Gastrocnemius medialis (tissue), 4 donors: Measurements from ENCODE around the gene SLC6A1. TPM values are rescaled to one million over a fixed set of nuclear protein-coding genes. Genes with fewer than 3 reads are reported as not detected.

Source experiments
- ATAC-seq, 2 donors: fragments of 150-250 bp; one replicate each; pipeline ENCODE4 v1.9.1; 2016
- DNase-seq, 2 donors: peaks; one replicate each; pipeline ENCODE4 v3.0.0-alpha.2; 2019
- H3K27ac ChIP-seq, 4 donors: fragments of 200-600 bp; sonication (generic); 1 replicate in 1 of 4; 2 replicates in 3 of 4; pipeline ENCODE4 v1.5.1; 2016 to 2018; ENCODE audit warnings: mild to moderate bottlenecking in 2 of 4, moderate library complexity in 1 of 4
- H3K27me3 ChIP-seq, 3 donors: fragments of 200-600 bp; sonication (generic) in 2 of 3; 1 replicate in 1 of 3; 2 replicates in 2 of 3; pipeline versions ENCODE4 v1.5.1 to v1.6.0; 2016 to 2019; ENCODE audit warnings: mild to moderate bottlenecking in 1 of 3, moderate library complexity in 1 of 3
- H3K36me3 ChIP-seq, 2 donors: fragments of 200-600 bp; sonication (generic) in 1 of 2; one replicate each; pipeline ENCODE4 v1.5.1; 2017 to 2018
- H3K4me1 ChIP-seq, 2 donors: fragments of 200-600 bp; sonication (generic) in 1 of 2; one replicate each; pipeline ENCODE4 v1.5.1; 2016 to 2017; ENCODE audit warnings: mild to moderate bottlenecking in 2 of 2
- H3K4me3 ChIP-seq, 4 donors: fragments of 200-600 bp; sonication (generic) in 3 of 4; 1 replicate in 1 of 4; 2 replicates in 3 of 4; pipeline ENCODE4 v1.5.1; 2016 to 2019; ENCODE audit warnings: mild to moderate bottlenecking in 2 of 4
- H3K9me3 ChIP-seq, 3 donors: fragments of 200-600 bp; sonication (generic) in 2 of 3; 1 replicate in 1 of 3; 2 replicates in 2 of 3; pipeline ENCODE4 v1.5.1; 2016 to 2019
- POLR2A ChIP-seq, 2 donors: fragments of 450-650 bp; IDR thresholded peaks; one replicate each; pipeline ENCODE4 v1.6.1; 2017; ENCODE audit warnings: antibody characterized with exemption in 2 of 2, mild to moderate bottlenecking in 2 of 2, moderate library complexity in 2 of 2
- in situ Hi-C, 4 donors: fragments of 200-750 bp; cut with MboI; loops; one replicate each; pipeline versions ENCODE4 v1.15.0 to v1.8.0; 2017; ENCODE audit warnings: low sequenced_read_pairs in 4 of 4
- intact Hi-C: fragments of 100-400 bp; cut with DNase I; formaldehyde crosslinking; loops from one replicate; pipeline ENCODE4 v1.15.1; 2023; ENCODE audit warnings: low total_unique reads
- total RNA-seq, 4 donors: library from RNA; depleted of rRNA; stranded (reverse); fragments of >200 nt; gene quantifications; one replicate each; pipeline versions ENCODE4 v1.1.0 to v1.2.3, GENCODE V29; 2016
- TF ChIP-seq, protein P1 (sequence below), 5 experiments: fragments of 450-650 bp in 3 of 5; fragments of 200-600 bp in 2 of 5; sonication (generic) in 2 of 5; IDR thresholded peaks in 4 of 5; conservative IDR thresholded peaks in 1 of 5; 1 replicate in 4 of 5; 2 replicates in 1 of 5; pipeline ENCODE4 v1.5.1; 2016 to 2019; ENCODE audit warnings: antibody characterized with exemption in 5 of 5, mild to moderate bottlenecking in 3 of 5, moderate library complexity in 3 of 5

Gene SLC6A1
- total RNA-seq, 4 donors from 2014 or later: 0.23 to 0.36 (median 0.31) TPM

DNA sequence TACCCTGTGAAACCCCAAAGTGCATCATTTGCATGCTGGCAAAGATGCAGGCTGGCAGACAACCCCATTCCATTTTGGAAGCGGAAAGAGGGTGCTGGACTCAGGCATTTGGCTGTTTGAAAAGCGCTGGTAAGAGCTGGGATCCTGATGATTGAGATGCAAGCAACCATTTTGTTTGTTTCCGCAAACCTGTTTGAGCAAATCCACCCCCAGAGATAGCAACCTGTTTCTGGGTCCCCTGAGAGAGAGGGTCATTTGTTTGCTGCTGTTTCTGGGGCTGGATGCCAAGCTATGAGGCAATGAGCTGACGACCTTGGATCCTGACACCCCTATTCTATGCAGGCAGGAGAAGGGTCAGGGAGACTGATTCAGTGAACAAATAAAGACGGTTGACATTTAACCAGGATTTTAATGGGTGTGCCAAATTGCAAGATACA is 9.8 kb downstream of the SLC6A1 start:
- ATAC-seq (no peak), DNase-seq (no peak)
- in situ Hi-C loops (no loop called here), intact Hi-C loops (no loop called here)
- no peak overlapping the region for H3K4me3 ChIP-seq
- H3K4me1 ChIP-seq: no peaks in the 10 kb centered on the region
- peaks cover 2 to 12% (median 5%) of the 10 kb centered on the region in 3 donors for H3K27me3 ChIP-seq
- no peak overlapping the region for H3K27ac ChIP-seq
- H3K9me3 ChIP-seq: no peaks in the 10 kb centered on the region
- no peaks in the 10 kb centered on the region for H3K36me3 ChIP-seq
- no peak for TF ChIP-seq POLR2A (IDR thresholded peaks at IDR 0.05)
- TF ChIP-seq, protein P1, sequence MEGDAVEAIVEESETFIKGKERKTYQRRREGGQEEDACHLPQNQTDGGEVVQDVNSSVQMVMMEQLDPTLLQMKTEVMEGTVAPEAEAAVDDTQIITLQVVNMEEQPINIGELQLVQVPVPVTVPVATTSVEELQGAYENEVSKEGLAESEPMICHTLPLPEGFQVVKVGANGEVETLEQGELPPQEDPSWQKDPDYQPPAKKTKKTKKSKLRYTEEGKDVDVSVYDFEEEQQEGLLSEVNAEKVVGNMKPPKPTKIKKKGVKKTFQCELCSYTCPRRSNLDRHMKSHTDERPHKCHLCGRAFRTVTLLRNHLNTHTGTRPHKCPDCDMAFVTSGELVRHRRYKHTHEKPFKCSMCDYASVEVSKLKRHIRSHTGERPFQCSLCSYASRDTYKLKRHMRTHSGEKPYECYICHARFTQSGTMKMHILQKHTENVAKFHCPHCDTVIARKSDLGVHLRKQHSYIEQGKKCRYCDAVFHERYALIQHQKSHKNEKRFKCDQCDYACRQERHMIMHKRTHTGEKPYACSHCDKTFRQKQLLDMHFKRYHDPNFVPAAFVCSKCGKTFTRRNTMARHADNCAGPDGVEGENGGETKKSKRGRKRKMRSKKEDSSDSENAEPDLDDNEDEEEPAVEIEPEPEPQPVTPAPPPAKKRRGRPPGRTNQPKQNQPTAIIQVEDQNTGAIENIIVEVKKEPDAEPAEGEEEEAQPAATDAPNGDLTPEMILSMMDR (IDR thresholded peaks at IDR 0.05 in 4 of 5, conservative IDR thresholded peaks at IDR 0.05 in 1 of 5): no peak

DNA sequence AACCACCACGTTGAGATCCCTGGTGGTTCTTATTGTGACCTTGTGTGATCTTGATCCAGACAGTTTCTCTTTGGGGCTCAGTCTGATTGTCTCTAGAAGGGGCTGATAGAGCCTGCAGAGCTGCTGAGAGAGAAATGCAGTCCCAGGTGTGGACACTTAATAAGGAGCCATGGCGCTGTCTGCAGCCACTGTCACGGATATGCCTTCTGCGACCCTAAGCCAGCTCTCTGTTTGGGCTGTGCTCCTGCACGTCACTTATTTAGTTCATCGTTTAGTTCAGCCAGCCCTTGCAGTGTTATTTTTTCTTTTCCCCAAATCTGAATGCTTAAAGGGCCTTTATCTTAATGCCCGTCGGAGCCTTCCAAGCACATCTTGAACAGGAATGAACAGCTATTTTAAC is 12.0 kb downstream of the SLC6A1 start:
- in situ Hi-C loops (no loop called here), intact Hi-C loops (no loop called here)
- TF ChIP-seq, protein P1 (IDR thresholded peaks at IDR 0.05 in 4 of 5, conservative IDR thresholded peaks at IDR 0.05 in 1 of 5): no peak
- TF ChIP-seq POLR2A (IDR thresholded peaks at IDR 0.05): no peak
- Histone ChIP-seq H3K27ac (no peak overlapping the region), H3K27me3 (peaks cover 2 to 12% (median 5%) of the 10 kb centered on the region in 3 donors), H3K36me3 (no peaks in the 10 kb centered on the region), H3K4me3 (no peak overlapping the region), H3K9me3 (no peaks in the 10 kb centered on the region), H3K4me1 (no peaks in the 10 kb centered on the region)
- DNase-seq: no peak
- ATAC-seq: no peak

DNA sequence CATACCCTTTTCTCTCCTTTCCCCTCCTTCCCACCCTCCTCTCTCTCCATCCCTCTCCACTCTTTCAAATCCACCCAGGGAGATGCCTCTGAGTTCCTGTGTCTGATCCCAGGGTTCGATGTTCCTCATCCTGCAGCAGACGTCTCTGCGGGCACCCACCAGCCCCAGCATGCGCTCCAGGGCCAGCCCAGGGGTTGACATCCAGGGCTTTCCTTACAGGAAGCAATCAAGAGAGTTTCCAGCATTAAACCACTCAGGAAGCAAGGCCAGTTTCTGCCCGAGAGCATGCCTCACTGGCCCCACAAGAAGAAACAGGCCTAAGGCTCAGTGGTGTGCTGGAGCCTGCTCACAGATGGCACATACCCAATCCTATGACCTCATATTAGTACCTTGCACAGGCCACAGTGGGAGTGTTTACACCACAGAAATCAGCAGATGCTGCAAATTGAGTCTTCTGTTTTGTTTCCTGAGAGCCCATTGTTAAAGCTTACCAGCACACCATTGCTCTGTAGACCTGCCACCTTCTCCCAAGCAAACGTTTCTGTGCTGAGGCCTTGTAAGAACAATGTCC is 13.2 kb downstream of the SLC6A1 start:
- DNase-seq: no peak
- H3K27me3 ChIP-seq: peaks cover 0 to 7% (median 0%) of the 10 kb centered on the region in 3 donors
- H3K36me3 ChIP-seq: no peaks in the 10 kb centered on the region
- TF ChIP-seq POLR2A (IDR thresholded peaks at IDR 0.05): no peak
- TF ChIP-seq, protein P1 (IDR thresholded peaks at IDR 0.05 in 4 of 5, conservative IDR thresholded peaks at IDR 0.05 in 1 of 5): no peak
- H3K4me3 ChIP-seq: no peak overlapping the region
- in situ Hi-C loops (no loop called here), intact Hi-C loops (no loop called here)
- no peak overlapping the region for H3K27ac ChIP-seq
- H3K9me3 ChIP-seq: no peaks in the 10 kb centered on the region
- no peak for ATAC-seq
- H3K4me1 ChIP-seq: no peaks in the 10 kb centered on the region

DNA sequence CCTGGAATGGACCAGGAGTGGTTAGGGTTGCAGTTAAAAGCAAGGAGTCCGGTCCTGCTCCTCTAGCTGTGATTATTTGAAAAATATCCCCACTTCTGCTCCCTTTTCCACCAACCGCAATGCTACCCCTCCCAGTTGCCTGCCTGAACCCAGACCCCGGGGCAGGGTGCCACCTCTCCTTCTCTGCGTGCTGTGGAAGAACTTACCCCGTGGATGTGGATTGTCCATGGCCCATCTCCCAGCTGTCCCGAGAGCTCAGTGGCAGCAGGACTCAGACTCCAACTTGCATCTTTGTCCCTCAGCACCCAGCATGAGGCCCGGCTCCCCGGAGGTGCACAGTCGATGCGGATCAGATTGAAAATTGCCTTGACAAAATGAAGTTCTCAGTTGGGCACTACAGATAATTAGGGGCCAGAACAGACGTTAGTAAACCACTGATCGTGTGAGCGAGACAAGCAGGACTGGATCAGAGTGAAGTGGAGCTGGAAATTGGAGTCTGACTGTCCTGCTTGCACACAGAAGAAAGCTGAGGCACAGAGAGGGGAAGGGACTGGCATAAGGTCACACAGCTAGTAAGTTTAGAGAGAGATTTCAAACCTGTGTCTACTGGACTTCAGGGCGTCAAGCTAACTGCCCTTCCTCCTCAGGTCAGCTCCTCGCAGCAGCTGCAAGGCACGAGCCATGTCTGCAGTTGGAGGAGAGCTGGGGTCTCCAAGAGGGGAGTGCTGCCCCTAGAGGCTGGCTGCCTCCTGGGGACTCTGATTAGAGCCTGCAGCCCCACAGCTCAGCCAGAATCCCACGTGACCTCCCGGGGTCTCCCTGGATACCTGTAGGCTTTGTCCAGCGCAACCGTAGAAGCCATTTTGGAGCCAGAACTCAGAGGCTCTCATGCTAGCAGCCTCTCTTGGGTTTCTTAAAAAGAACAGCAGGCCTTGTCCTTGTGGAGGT is 14.7 kb downstream of the SLC6A1 start:
- in situ Hi-C loops: no loop called here

More for the DNA sequence above, 14.7 kb downstream of the SLC6A1 start:
- no peaks in the 10 kb centered on the region for H3K27me3 ChIP-seq
- no peaks in the 10 kb centered on the region for H3K4me1 ChIP-seq
- DNase-seq: no peak
- no peak overlapping the region for H3K27ac ChIP-seq
- intact Hi-C loops: no loop called here
- no peaks in the 10 kb centered on the region for H3K36me3 ChIP-seq
- TF ChIP-seq POLR2A (IDR thresholded peaks at IDR 0.05): no peak
- TF ChIP-seq, protein P1 (IDR thresholded peaks at IDR 0.05 in 4 of 5, conservative IDR thresholded peaks at IDR 0.05 in 1 of 5): no peak
- no peak overlapping the region for H3K4me3 ChIP-seq
- H3K9me3 ChIP-seq: no peaks in the 10 kb centered on the region
- no peak for ATAC-seq
